Endothelial cell of umbilical vein (primary cell): ENCODE data around the gene ADD1.

Experiments used
- CTCF ChIP-seq, 2 donors: IDR thresholded peaks; 1 replicate in 1 of 2; 2 replicates in 1 of 2; pipeline ENCODE4 v1.5.1; 2011; ENCODE audit warnings: low read length in 2 of 2, mild to moderate bottlenecking in 2 of 2, moderate library complexity in 2 of 2, control low read depth in 1 of 2, inconsistent platforms in 1 of 2, low read depth in 1 of 2; ENCODE audit not compliant: insufficient read depth in 1 of 2; ENCODE audit errors: extremely low read depth in 1 of 2
- EZH2 ChIP-seq: IDR thresholded peaks from 2 replicates; pipeline ENCODE4 v1.6.1; 2012; ENCODE audit warnings: borderline replicate concordance, low read depth, mild to moderate bottlenecking, moderate library complexity, low read length, inconsistent platforms; ENCODE audit not compliant: severe bottlenecking
- JUN ChIP-seq: IDR thresholded peaks from 2 replicates; pipeline ENCODE4 v1.6.1; 2011; ENCODE audit warnings: borderline replicate concordance, low read depth; ENCODE audit not compliant: insufficient read length, insufficient read depth
- MYC ChIP-seq: IDR thresholded peaks from one replicate; pipeline ENCODE4 v1.6.1; 2011; ENCODE audit warnings: mild to moderate bottlenecking, low read depth, low read length
- POLR2A ChIP-seq: IDR thresholded peaks from 2 replicates; pipeline ENCODE4 v1.6.1; 2012; ENCODE audit warnings: low read depth, mild to moderate bottlenecking, control low read depth, low read length
- POLR2AphosphoS5 ChIP-seq: IDR thresholded peaks from 2 replicates; pipeline ENCODE4 v1.6.1; 2012; ENCODE audit warnings: low read depth, mild to moderate bottlenecking, control low read depth, low read length, moderate library complexity; ENCODE audit not compliant: insufficient read depth

GRCh38 chr4:2964706-2965258, 121.1 kb downstream of the ADD1 start:
- TF ChIP-seq POLR2AphosphoS5 (no peak), CTCF (IDR thresholded peaks at IDR 0.05; ENCODE audit: extremely low read depth in 1 of 2, insufficient read depth in 1 of 2, low read depth in 1 of 2, low read length in 2 of 2) (no peak), EZH2 (no peak), MYC (no peak), POLR2A (no peak), JUN (no peak)
